ENCODE results near the gene LPIN3.
"Not testable (repeated sequence)": the region's sequence is repeated elsewhere in the genome, so short reads cannot be mapped to it uniquely, and the experiment has no call there.

LPIN3 gene, protein sequence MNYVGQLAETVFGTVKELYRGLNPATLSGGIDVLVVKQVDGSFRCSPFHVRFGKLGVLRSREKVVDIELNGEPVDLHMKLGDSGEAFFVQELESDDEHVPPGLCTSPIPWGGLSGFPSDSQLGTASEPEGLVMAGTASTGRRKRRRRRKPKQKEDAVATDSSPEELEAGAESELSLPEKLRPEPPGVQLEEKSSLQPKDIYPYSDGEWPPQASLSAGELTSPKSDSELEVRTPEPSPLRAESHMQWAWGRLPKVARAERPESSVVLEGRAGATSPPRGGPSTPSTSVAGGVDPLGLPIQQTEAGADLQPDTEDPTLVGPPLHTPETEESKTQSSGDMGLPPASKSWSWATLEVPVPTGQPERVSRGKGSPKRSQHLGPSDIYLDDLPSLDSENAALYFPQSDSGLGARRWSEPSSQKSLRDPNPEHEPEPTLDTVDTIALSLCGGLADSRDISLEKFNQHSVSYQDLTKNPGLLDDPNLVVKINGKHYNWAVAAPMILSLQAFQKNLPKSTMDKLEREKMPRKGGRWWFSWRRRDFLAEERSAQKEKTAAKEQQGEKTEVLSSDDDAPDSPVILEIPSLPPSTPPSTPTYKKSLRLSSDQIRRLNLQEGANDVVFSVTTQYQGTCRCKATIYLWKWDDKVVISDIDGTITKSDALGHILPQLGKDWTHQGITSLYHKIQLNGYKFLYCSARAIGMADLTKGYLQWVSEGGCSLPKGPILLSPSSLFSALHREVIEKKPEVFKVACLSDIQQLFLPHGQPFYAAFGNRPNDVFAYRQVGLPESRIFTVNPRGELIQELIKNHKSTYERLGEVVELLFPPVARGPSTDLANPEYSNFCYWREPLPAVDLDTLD

GRCh38 chr20:41340327-41341055, at the start of gene LPIN3:
Gene LPIN3 (plus strand): TSS chr20:41340821. CDS start chr20:41345804, 4,983 bp downstream.
- in situ Hi-C loops (cut with MboI; ENCODE audit: low sequenced_read_pairs), result loop anchor here (25.0 kb wide), 1 partner anchor 178 kb away; no protein-coding TSS in a partner anchor

DNA sequence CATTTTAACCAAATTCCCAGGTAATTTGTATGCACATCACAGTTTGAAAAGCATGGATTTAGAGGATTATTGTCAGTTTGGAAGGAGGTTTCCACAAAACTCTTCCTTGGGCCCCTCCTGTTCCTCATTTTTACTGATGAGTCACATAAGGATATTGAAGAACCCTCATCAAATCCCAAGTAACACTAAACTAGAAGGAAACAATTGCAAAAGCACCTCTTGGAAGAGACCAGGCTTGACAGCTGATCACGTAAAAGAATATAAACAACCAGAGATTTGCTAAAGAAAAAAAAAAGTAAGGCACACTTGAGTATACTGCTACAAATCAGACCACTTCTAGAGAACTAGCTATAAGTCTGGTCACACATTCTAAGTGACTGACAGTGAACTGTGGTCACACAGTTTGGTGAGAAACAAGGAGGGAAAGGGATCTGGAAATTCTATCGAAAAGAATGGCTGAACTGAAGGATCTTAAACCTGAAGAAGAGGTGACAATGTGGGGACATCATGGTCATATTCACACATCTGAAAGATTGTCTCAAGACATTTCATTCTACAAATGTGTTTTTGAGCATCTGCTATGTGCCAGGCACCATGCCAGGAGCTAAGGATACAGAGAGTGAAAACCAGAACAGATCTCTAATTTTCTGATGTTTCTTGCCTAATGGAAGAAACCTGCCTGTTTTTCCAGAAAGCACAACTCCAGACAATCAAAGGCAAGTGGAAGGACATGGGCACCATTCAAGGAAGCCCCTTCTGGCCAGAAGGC, 47.2 kb upstream of the LPIN3 start:
- in situ Hi-C loops (cut with MboI; ENCODE audit: low sequenced_read_pairs), result no loop called here

GRCh38 chr20:41299899-41300298, 40.7 kb upstream of the LPIN3 start:
- in situ Hi-C loops (cut with MboI; ENCODE audit: low sequenced_read_pairs), result no loop called here

DNA sequence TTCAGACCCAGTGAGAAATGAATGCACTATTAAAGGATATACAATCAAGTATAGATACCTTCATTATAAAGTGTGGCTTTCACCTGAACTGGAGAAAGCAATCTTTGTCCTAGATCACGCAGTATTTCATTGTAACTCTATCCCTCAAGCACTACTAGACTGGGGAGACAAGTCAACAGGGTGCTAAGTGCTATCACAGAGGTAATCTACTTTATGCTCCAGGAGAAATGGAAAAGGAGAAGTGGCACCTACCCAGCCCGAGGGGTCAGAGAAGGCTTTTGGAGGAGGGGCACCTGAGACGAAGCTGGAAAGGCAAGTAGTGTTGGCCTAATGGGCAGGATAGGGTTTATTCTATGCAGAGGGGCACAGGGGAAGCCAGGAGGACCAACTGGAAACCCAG, 40.2 kb upstream of the LPIN3 start:
- in situ Hi-C loops (cut with MboI; ENCODE audit: low sequenced_read_pairs), result no loop called here

DNA sequence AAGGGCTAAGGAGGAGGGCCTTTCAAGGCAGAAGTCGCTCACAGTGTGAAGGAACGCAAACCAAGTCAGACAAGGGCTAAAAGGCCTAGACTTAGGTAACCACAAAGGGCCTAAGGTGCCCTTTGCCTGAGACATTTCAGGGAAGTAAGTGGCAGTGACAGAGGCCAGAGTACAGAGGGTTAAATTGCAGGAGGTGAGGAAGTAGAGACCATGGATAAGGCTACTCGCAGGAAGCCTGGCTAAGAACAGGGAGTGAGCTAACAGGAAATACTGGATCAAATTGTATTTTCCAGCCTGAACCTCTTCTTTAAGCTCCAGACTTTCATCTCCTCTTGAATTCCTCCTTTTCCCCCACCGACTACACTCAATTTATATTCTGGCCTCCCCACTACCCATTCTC, 39.7 kb upstream of the LPIN3 start:
- in situ Hi-C loops (cut with MboI; ENCODE audit: low sequenced_read_pairs), result no loop called here

GRCh38 chr20:41304002-41304401, 36.6 kb upstream of the LPIN3 start:
- in situ Hi-C loops (cut with MboI; ENCODE audit: low sequenced_read_pairs), result no loop called here

GRCh38 chr20:41304424-41305079, 36.1 kb upstream of the LPIN3 start:
- in situ Hi-C loops (cut with MboI; ENCODE audit: low sequenced_read_pairs), result no loop called here

DNA sequence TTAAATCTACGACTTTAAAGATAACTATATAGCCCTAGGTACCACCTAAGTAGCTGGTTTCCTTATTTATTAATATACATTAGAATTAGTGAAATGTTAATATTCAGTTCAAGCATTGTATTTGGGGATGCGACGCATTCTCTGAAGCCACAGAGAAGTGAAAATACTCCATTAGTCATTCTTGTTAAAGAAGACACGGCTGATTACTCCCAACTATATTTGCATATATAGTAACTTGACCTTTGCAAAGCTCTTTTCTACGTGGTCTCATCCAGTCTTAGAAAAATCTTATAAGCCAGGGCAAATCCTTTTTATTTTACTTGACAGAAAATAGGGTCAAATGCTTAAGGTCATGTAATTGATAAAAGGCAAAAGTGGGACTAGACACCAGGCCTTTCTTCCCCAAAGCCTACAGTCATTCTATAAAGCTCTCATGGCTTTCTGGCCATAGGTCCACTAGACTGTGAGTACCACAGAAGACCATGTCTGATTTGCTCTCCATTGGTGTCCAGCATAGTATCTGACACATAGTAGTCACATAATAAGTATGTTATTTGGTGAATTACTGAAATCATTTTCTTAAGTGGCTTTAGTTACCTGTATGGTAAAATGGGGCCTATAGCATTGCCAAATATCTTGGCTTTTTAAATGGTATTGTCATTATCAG, 34.4 kb upstream of the LPIN3 start:
- in situ Hi-C loops (cut with MboI; ENCODE audit: low sequenced_read_pairs), result no loop called here

- in situ Hi-C loops (cut with MboI; ENCODE audit: low sequenced_read_pairs), result no loop called here
These were observed 33.6 kb upstream of the LPIN3 start for GRCh38 chr20:41307021-41307420.

DNA sequence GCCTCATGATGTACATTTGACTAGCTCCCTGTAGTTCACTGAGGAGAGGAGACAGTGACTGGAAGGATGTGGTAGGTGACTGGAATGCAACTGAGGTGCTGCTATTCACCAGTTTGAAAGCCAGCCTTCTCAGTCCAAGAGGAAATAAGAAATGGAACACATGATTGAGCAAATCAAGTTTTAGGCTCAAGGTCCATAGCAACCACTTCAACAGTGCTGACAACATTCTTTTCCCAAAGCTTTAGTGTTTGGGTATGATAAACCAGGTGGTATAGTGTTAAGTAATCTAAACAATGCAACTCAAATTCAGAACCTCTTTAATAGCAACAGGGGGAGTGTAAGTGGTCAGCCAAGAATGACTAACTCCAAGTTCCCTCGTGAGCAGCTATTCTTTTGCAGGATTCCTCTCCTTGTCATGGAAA, 32.3 kb upstream of the LPIN3 start:
- in situ Hi-C loops (cut with MboI; ENCODE audit: low sequenced_read_pairs), result no loop called here

GRCh38 chr20:41308726-41309413, 31.8 kb upstream of the LPIN3 start:
- in situ Hi-C loops (cut with MboI; ENCODE audit: low sequenced_read_pairs), result no loop called here

- in situ Hi-C loops (cut with MboI; ENCODE audit: low sequenced_read_pairs), result no loop called here
These were observed 30.8 kb upstream of the LPIN3 start for GRCh38 chr20:41309817-41310216.

DNA sequence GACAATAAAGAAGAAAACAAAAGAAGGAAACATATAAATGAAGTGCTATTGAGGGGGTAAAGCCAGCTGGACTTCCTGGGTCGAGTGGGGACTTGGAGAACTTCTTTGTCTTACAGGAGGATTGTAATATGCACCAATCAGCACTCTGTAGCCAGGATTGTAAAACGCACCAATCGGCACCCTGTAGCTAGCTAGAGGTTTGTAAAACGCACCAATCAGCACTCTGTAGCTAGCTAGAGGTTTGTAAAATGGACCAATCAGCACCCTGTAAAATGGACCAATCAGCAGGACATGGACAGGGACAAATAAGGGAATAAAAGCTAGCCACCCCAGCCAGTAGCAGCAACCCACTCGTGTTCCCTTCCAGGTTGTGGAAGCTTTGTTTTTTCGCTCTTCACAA, 28.6 kb upstream of the LPIN3 start:
- in situ Hi-C loops (cut with MboI; ENCODE audit: low sequenced_read_pairs), result not testable (repeated sequence)

DNA sequence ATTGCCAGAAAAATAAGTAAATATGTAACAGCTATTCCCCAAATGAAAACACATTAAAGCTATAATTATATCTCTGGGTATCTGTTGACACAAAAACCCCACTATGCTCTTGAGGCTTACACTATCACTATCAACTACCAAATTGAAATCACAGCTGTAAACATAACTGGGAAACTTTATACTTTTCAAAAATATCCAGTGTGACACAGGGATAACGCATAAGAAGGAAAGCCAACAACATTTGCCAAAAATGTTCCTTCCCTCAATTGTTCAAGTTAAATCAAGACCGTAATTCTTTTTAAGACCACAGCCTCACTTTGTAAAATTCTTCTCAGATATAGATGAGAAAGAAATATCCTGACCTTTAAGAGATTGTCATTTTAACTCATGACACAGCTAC, 26.2 kb upstream of the LPIN3 start:
- in situ Hi-C loops (cut with MboI; ENCODE audit: low sequenced_read_pairs), result no loop called here

GRCh38 chr20:41316051-41316450, 24.6 kb upstream of the LPIN3 start:
- in situ Hi-C loops (cut with MboI; ENCODE audit: low sequenced_read_pairs), result no loop called here

DNA sequence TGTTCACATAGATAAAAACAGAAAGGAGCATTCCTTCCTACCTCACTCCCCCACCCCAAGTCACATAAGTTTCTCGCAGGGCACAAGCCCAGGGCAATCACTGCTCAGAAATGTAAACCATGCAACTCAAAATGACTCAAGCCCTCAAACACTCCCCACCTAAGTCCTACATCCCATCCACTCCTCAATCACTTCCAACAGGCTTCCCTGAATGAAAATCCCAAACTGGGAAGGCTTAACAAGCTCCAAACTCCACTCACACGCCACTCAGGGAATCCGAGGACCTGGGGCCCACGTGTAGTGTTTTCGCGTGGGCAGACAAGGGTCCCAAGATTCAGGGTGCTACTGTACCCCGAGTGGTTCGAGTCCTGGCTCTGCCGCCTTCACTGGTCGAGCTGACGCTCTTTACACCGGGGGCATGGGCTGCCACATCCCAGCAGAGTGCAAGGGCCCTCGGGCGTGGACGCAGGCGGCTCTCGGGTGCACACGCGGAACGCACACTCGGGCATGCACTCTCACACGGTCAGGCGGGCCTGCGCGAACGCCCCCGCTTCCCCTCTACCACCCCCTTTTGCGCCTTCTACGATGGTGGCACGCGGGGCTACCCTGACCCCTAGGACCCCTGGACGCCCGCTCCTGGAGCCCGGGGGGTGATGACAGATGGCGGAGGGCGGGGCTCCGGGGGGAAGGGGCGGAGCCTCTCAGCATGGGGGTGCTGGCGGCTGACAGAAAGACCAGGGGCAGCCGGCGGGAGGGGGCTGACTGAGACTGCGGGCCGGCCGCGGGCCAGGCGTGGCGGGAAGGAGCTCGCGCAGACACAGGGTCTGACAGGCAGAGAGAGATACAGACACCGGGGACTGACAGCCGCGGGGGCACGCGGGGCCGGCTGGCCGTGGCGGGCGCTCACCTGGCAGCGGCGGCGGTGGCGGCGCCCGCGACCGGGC, 23.7 kb upstream of the LPIN3 start:
- in situ Hi-C loops (cut with MboI; ENCODE audit: low sequenced_read_pairs), result no loop called here

GRCh38 chr20:41317546-41318270, 22.9 kb upstream of the LPIN3 start, which contains the start of gene ZHX3:
Gene ZHX3 (minus strand): TSS chr20:41317731. CDS start chr20:41204916, 112,815 bp downstream.
- in situ Hi-C loops (cut with MboI; ENCODE audit: low sequenced_read_pairs), result no loop called here

All from hTERT RPE-1 (cell line).